HK-2 (cell line): Measurements from ENCODE around the gene AKAP14.
"Not testable (repeated sequence)": the region's sequence is repeated elsewhere in the genome, so short reads cannot be mapped to it uniquely, and the experiment has no call there.

Source experiments
- DNase-seq: peaks from one replicate; pipeline ENCODE4 v3.0.0-alpha.2; 2018; ENCODE audit not compliant: unreplicated experiment

Gene AKAP14

DNA sequence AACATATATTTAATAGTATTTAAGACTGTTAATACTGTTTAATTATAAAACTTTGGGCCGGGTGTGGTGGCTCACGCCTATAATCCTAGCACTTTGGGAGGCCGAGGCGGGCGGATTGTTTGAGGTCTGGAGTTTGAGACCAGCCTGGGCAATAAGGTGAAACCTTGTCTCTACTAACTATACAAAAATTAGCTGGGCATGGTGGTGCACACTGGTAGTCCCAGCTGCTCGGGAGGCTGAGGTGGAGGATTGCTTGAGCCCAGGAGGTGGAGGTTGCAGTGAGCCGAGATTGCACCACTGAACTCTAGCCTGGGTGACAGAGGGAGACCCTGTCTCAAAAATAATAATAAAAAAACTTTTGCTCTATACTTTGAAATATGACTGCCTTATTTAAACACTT lies 26.7 kb downstream of the AKAP14 start:
- not testable (repeated sequence) for DNase-seq

GRCh38 chrX:119935215-119935874 lies 39.7 kb downstream of the AKAP14 start:
- no peak for DNase-seq

- DNase-seq, result no peak
These were observed 45.6 kb downstream of the AKAP14 start for GRCh38 chrX:119941336-119941735.

DNA sequence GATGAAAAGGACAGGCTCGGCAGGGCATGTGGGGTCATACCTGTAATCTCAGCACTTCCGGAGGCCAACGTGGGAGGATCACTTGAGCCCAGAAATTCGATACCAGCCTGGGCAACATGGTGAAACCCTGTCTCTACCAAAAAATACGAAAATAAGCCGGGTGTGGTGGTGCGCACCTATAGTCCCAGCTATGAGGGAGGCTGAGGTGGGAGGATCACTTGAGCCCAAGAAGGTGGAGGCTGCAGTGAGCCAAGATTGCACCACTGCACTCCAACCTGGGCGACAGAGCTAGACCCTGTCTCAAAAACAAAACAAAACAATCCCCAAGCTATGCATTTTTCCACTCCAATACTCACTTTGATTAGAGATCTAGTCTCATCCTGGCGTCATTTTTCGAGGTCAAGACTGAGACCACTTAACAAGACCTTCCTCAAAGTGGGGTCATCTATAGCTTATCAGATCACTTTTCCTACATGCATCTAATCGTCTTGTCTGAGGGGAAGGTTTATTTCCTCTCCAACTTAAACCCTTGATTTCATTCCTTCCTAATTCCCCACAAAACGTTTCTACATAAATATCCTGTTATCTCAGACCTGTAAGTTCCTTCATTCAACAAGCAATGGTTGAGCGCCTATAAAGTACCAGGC lies 46.6 kb downstream of the AKAP14 start:
- no peak for DNase-seq

GRCh38 chrX:119942831-119943184 lies 47.1 kb downstream of the AKAP14 start:
- DNase-seq, result no peak

DNA sequence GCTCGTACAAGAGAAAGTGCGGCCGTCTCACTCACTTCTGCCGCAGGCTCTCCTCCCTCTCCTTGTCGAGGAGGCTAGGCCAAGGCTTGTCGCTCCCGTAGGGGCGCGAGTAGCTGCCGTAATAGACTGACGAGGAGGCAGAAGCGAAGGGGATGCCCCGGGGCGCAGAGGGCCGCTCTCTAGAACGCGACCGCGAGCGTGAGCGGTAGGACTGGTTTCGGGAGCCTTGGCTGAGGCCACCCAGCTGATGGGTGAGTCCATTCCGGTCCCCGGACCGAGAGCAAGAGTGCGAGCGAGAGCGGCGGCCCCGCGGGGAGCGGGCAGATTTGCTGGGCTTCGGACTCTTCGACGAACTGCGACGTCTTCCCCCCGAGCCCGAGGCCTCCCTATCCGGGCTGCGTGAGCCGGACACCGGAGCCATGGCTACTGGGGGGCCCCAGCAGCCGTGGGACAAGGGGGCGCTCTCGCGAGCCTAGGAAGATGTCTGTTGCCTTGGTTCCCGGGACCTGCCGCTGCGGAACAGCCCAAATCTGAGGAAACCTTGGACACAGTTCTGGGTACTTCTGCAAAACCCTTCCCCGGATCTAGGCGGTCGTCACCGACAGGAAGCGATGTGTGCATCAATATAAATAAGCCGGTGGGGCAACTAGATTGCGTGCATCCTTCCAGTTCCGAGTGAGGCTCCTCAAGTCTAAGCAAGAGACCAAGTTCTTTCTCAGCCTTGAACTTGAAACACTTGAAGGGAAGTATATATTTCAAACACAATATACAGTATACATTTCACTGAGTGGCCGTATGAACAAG lies 47.7 kb downstream of the AKAP14 start, which contains the start of gene NKAP:
Gene NKAP (minus strand): TSS at position 567 of the 804 bp plus-strand sequence. CDS start 146 bp downstream, at position 421.
- DNase-seq, result peak; percentile 88

- no peak for DNase-seq
These were observed 49.8 kb downstream of the AKAP14 start for GRCh38 chrX:119945481-119945880.

DNA sequence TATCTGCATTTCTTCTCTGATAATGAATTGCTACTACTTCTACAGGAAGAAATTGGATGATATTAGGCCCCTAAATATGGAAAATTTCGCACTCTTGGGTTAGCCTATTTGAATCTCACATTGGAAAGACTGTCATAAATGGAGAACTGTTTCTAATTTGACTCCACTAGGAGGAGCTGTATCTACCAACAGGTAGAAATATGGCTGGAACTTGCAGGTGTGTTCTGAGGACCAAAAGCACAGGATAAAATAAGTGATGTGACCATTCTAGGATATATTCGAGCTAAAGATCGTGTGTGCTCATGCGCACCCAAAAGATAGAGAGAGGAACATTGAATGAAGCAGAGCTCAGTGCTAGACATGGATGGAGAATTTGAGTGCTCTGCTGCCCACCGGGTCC lies 52.7 kb downstream of the AKAP14 start:
- DNase-seq, result no peak

DNA sequence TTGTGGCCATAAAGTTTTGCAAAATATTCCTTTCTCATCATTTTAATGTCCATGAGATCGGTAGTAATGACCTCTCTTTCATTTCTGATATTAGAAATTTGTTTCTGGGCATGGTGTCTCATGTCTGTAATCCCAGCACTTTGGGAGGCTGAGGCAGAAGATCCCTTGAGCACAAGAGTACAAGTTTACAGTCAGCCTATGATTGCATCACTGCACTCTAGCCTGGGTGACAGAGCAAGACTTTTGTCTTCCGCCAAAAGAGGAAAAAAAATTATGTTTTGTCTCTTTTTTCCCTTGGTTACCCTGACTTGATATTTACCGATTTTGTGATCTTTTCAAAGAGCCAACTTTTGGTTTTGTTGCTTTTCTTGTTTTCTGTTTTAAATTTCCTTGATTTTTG lies 58.7 kb downstream of the AKAP14 start:
- no peak for DNase-seq

- DNase-seq, result not testable (repeated sequence)
These were observed 60.3 kb downstream of the AKAP14 start for GRCh38 chrX:119955807-119956570.

DNA sequence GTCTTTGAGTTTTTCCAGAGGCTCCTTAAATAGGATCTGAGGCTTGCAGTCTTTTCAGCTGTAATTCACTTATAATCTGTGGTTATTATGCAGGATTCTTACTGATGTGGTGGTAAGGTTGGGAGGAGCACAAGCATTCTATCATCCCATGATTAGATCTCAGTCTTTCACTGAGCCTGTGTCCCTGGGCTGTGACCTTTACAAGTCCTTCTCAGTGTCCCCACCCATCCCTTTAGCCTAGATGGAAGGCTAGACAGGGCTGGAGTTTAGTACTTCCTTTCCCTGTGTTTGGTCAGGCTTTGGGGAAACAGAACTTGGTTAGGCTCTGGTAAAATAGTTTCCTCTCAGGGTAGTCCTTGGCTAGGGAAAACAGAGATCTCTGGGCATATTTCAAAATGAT lies 64.9 kb downstream of the AKAP14 start:
- no peak for DNase-seq

DNA sequence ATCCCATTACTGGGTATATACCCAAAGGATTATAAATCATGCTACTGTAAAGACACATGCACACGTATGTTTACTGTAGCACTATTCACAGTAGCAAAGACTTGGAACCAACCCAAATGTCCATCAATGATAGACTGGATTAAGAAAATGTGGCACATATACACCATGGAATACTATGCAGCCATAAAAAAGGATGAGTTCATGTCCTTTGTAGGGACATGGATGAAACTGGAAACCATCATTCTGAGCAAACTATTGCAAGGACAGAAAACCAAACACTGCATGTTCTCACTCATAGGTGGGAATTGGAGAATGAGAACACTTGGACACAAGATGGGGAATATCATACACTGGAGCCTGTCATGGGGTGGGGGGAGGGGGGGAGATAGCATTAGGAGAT lies 71.1 kb downstream of the AKAP14 start:
- not testable (repeated sequence) for DNase-seq
